ENCODE measurements around the gene ARHGAP22. TPM values are rescaled to one million over a fixed set of nuclear protein-coding genes. Genes with fewer than 3 reads are reported as not detected.

Gene ARHGAP22
- total and polyA plus RNA-seq, 4 donors: 0.23 to 2.3 (median 0.54) TPM

- no peak for TF ChIP-seq RAD21 (IDR thresholded peaks at IDR 0.05)
These were observed 35.5 kb upstream of the ARHGAP22 start (continued) for GRCh38 chr10:48640326-48640725.

GRCh38 chr10:48639632-48640031 lies 34.8 kb upstream of the ARHGAP22 start:
- no peak overlapping the region for H3K27ac ChIP-seq (ENCODE audit: low read depth in 1 of 2, low read length in 2 of 2)
- no peaks in the 10 kb centered on the region for H3K27me3 ChIP-seq (ENCODE audit: control insufficient read depth in 4 of 4, insufficient read depth in 4 of 4, low read length in 3 of 4)
- H3K4me3 ChIP-seq (ENCODE audit: low read depth in 1 of 3, low read length in 3 of 3): no peak overlapping the region
- no peaks in the 10 kb centered on the region for H3K4me1 ChIP-seq (ENCODE audit: control insufficient read depth in 4 of 4, insufficient read depth in 4 of 4, low read length in 3 of 4)
- no peak for DNase-seq (ENCODE audit: low spot score)
- H3K9me3 ChIP-seq (ENCODE audit: control insufficient read depth in 4 of 4, low read length in 3 of 4): peaks cover 0 to 3% (median 0%) of the 10 kb centered on the region in 4 donors
- TF ChIP-seq FOXA2 (IDR thresholded peaks at IDR 0.05): no peak
- TF ChIP-seq RAD21 (IDR thresholded peaks at IDR 0.05): no peak
- TF ChIP-seq TAF1 (conservative IDR thresholded peaks at IDR 0.05): no peak
- no peak for TF ChIP-seq REST (IDR thresholded peaks at IDR 0.05)
- no peak for TF ChIP-seq EGR1 (IDR thresholded peaks at IDR 0.05; ENCODE audit: low read depth in 2 of 2)
- TF ChIP-seq HNF4A (conservative IDR thresholded peaks at IDR 0.05): no peak
- no peak for TF ChIP-seq GABPA (IDR thresholded peaks at IDR 0.05 in 1 of 2, conservative IDR thresholded peaks at IDR 0.05 in 1 of 2)
- TF ChIP-seq JUND (IDR thresholded peaks at IDR 0.05): no peak
- TF ChIP-seq YY1 (IDR thresholded peaks at IDR 0.05): no peak
- no peak for TF ChIP-seq HNF4G (IDR thresholded peaks at IDR 0.05)
- no peak for TF ChIP-seq SP1 (IDR thresholded peaks at IDR 0.05)
- TF ChIP-seq ATF3 (IDR thresholded peaks at IDR 0.05): no peak
- no peak for TF ChIP-seq FOXA1 (IDR thresholded peaks at IDR 0.05)
- WGBS: 61% methylated on average over 1 of the region's 1 CpG
- H3K36me3 ChIP-seq (ENCODE audit: control insufficient read depth in 4 of 4, insufficient read depth in 3 of 4, low read depth in 1 of 4, low read length in 3 of 4): no peaks in the 10 kb centered on the region
- no peak overlapping the region for H3K9ac ChIP-seq (ENCODE audit: low read depth in 1 of 2, low read length in 2 of 2)

GRCh38 chr10:48638739-48639527 lies 34.1 kb upstream of the ARHGAP22 start:
- H3K9ac ChIP-seq (ENCODE audit: low read depth in 1 of 2, low read length in 2 of 2): no peak overlapping the region
- no peak for DNase-seq (ENCODE audit: low spot score)
- H3K9me3 ChIP-seq (ENCODE audit: control insufficient read depth in 4 of 4, low read length in 3 of 4): peaks cover 0 to 3% (median 0%) of the 10 kb centered on the region in 4 donors
- H3K4me1 ChIP-seq (ENCODE audit: control insufficient read depth in 4 of 4, insufficient read depth in 4 of 4, low read length in 3 of 4): no peaks in the 10 kb centered on the region
- 74% methylated on average over 4 of the region's 4 CpGs for WGBS
- H3K27ac ChIP-seq (ENCODE audit: low read depth in 1 of 2, low read length in 2 of 2): no peak overlapping the region
- no peaks in the 10 kb centered on the region for H3K36me3 ChIP-seq (ENCODE audit: control insufficient read depth in 4 of 4, insufficient read depth in 3 of 4, low read depth in 1 of 4, low read length in 3 of 4)
- H3K4me3 ChIP-seq (ENCODE audit: low read depth in 1 of 3, low read length in 3 of 3): no peak overlapping the region
- H3K27me3 ChIP-seq (ENCODE audit: control insufficient read depth in 4 of 4, insufficient read depth in 4 of 4, low read length in 3 of 4): no peaks in the 10 kb centered on the region
- TF ChIP-seq TAF1 (conservative IDR thresholded peaks at IDR 0.05): no peak
- no peak for TF ChIP-seq YY1 (IDR thresholded peaks at IDR 0.05)
- TF ChIP-seq HNF4A (conservative IDR thresholded peaks at IDR 0.05): no peak
- TF ChIP-seq FOXA2 (IDR thresholded peaks at IDR 0.05): no peak
- TF ChIP-seq HNF4G (IDR thresholded peaks at IDR 0.05): no peak
- no peak for TF ChIP-seq RXRA (IDR thresholded peaks at IDR 0.05)
- TF ChIP-seq EGR1 (IDR thresholded peaks at IDR 0.05; ENCODE audit: low read depth in 2 of 2): no peak
- TF ChIP-seq SP1 (IDR thresholded peaks at IDR 0.05): no peak
- no peak for TF ChIP-seq NR2F2 (IDR thresholded peaks at IDR 0.05)
- no peak for TF ChIP-seq GABPA (IDR thresholded peaks at IDR 0.05 in 1 of 2, conservative IDR thresholded peaks at IDR 0.05 in 1 of 2)
- no peak for TF ChIP-seq REST (IDR thresholded peaks at IDR 0.05)
- TF ChIP-seq JUND (IDR thresholded peaks at IDR 0.05): no peak
- TF ChIP-seq MAX (IDR thresholded peaks at IDR 0.05): no peak
- TF ChIP-seq FOXA1 (IDR thresholded peaks at IDR 0.05): no peak
- no peak for TF ChIP-seq ZBTB33 (IDR thresholded peaks at IDR 0.05)
